Measurements from ENCODE around the gene KRTAP3-3.
A peak's percentile ranks its signal among the peaks of the same experiment; 100 is the strongest.

KRTAP3-3 gene

DNA sequence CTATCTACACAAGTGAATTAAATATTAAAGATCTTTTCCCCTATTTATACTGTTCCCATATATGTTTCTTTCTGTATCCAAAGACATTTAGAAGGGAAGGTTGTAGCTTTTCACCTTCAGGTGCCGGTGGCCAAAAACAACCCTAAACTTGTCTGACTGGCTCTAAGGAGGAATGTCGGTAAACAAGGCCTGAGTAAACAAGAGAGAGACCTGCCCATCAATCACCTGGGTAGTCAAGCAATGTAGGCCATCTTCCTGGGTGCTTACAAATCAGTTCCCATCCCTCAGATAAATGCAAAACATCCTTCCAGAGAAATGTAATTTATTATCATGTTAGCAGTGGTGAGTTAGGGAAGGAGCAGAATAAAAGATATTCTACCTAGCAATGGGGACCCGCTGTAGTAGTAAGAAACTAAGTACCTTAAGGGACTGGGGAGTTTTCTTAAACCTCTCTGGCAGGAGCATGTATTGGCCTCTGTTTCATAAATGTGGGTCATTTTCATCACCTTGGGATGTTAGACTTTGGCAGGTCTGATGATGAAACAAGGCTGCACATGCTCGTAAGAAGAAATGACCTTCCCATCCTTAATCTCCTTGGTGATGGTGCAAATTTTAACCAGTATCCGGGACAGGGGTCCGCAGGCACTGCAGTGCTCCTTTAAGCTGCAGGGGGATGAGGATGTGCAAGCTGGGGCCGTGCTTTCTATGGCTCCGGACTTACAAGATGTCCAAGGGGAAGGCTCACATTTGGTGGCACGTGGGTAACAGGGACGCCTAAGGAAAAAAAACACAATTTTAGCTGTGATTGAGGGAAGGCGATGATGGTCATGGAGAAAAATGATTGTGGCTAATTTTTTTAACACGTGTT is 35.6 kb downstream of the KRTAP3-3 start:
- DNase-seq (ENCODE audit: low read depth) = no peak

DNA sequence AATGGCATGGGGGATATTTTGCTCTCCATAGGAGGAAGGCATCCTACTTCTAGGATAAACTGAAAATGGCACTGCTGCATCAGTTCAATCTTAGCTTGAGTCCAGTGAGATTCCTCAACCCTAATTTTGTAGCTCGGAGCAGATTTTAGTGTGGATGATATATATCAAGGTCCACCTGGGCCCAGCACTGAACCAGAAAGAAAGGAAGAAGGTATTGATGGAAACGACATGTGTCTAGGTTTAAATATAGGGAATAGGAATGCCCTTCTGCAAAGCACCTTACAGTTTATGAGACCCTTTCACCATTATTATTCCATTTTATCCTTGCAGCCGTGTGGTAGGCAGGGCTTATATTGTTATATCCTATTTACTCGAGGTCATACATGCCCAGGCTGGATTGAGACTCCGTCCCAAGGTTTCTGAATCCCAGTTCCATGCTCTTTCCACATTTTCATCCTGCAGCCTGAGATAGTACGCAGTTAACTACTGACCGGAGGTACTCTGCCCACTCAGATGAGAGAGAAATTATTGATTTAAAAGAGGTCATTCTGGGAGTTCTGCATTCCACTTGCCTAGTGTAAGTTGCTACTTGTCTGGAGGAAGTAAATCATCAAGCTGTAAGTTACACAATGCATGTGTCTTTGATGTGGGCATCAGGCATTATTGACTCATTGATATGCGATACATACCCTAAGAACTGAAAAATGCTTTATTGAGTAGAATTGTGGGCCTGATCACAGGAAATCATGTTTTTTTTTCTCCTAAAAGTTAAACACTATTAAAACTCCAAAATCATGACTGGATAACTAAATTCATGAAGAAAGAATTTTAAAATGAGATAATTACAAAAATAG is 37.3 kb downstream of the KRTAP3-3 start:
- no peak for DNase-seq (ENCODE audit: low read depth)

- DNase-seq (ENCODE audit: low read depth) = peak; percentile 14
Observed at GRCh38 chr17:40953881-40954280, 40.1 kb downstream of the KRTAP3-3 start.

DNA sequence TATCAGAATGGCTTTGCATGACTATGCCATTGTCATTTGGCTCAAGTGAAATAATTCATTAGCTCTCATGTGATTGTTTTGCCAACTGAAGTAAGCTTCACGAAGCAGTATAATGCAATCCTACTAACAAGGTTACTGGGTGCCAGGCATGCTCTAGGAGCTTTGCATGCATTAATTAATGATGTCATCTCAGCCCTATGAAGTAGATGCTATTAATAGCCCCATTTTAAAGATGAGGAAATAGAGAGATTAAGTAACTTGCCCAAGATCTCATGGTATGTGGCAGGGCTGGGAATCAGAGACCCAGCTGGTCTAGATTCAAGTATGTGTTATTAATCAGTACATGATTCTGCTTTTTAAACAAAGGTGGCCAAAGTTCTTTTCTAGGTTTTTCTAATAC is 41.3 kb downstream of the KRTAP3-3 start:
- no peak for DNase-seq (ENCODE audit: low read depth)

DNA sequence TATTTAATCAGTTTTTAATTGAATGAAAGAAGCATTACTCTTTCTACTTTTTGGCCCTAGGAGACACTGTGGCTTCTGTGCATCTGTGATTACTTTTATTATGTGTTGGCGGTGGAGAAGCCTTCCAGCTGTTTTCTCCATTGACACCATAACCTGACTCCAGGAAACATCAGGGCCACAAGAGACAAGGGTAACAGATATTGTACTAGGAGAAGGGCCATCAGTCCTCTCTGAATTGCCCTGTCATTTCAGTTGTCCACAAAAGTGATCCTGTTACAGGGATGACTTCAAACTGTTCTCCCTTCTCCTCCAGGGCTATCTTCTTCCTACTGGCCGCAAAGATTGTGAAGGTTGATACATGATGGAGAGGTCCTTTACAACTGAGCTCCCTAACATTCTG is 41.8 kb downstream of the KRTAP3-3 start:
- DNase-seq (ENCODE audit: low read depth) = no peak

DNA sequence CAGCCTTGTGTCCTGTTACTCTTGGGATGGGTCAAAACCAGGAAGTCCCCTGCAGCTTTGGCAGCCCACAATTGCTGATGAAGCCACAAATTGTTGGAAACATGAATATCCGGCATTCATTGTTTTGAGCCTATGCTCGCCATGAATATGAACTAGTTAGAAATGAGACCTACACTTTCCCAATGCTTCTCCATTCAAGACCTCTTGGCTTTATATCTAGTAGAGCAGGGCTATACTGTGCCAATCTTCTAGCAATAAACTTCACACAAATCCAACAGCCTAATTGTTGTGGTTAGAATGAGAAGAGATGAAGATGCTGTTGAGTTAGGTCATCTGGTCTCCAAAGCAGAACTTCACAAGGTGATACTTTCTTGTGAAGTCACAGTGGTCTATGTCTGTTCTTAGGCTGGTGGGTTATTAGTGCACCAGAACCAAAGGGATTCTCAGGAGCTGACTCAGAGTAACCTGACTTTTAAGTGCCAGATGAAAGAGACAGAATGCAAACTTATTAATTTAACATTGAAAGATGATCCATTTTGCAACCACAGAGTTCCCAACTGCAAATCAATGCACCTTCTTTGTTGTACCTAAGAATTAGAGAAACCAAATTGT is 42.8 kb downstream of the KRTAP3-3 start:
- no peak for DNase-seq (ENCODE audit: low read depth)

- DNase-seq (ENCODE audit: low read depth) = no peak
Observed at GRCh38 chr17:40950176-40950575, 43.8 kb downstream of the KRTAP3-3 start.

- no peak for DNase-seq (ENCODE audit: low read depth)
Observed at GRCh38 chr17:40949418-40949817, 44.5 kb downstream of the KRTAP3-3 start.

GRCh38 chr17:40947929-40948328 is 46.0 kb downstream of the KRTAP3-3 start:
- DNase-seq (ENCODE audit: low read depth) = no peak

- DNase-seq (ENCODE audit: low read depth) = no peak
Observed at GRCh38 chr17:40945414-40945813, 48.5 kb downstream of the KRTAP3-3 start.

GRCh38 chr17:40944531-40944930 is 49.4 kb downstream of the KRTAP3-3 start:
- DNase-seq (ENCODE audit: low read depth) = no peak
